H1 (cell line): ENCODE measurements around the gene ADORA1. TPM values are rescaled to one million over a fixed set of nuclear protein-coding genes. Genes with fewer than 3 reads are reported as not detected.

Experiments
- ASH2L ChIP-seq: fragments of 200-600, 300-600 bp; sonication (generic); IDR thresholded peaks from one replicate; pipeline ENCODE4 v1.7.1; 2017; ENCODE audit warnings: low read length
- CREB1 ChIP-seq: IDR thresholded peaks from 2 replicates; pipeline ENCODE4 v1.6.1; 2012; ENCODE audit warnings: inconsistent platforms
- HDAC6 ChIP-seq: IDR thresholded peaks from one replicate; pipeline ENCODE4 v1.7.1; 2012; ENCODE audit warnings: low read depth, mild to moderate bottlenecking, inconsistent platforms, low read length, moderate library complexity
- SP1 ChIP-seq: IDR thresholded peaks from 2 replicates; pipeline ENCODE4 v1.6.1; 2011; ENCODE audit warnings: low read depth, low read length
- polyA plus RNA-seq, 7 experiments: library from polyadenylated mRNA; depleted of rRNA in 3 of 7; stranded (reverse) in 5 of 7; unstranded in 2 of 7; fragments of >200 nt in 5 of 7; fragments of 200-250 nt in 2 of 7; gene quantifications; 1 replicate in 5 of 7; 2 replicates in 1 of 7; 4 replicates in 1 of 7; pipeline versions ENCODE4 v1.2.1 to v1.2.3, GENCODE V29; 2011 to 2013; ENCODE audit warnings: missing spikeins in 2 of 7, mixed read lengths in 2 of 7
- total RNA-seq: library from RNA; stranded (reverse); fragmentation: NEBNext Ultra II Directional; extraction: Animal tissue kit (Norgen Biotek cat#: 25700); gene quantifications from 2 replicates; pipeline ENCODE4 v1.2.1, GENCODE V29; 2021

The ADORA1 gene
- total and polyA plus RNA-seq, 2 of the 8 experiments (the other 6 are each of a cell fraction or from before 2014, with no cell fraction given) = 3.3 to 6.7 TPM

DNA sequence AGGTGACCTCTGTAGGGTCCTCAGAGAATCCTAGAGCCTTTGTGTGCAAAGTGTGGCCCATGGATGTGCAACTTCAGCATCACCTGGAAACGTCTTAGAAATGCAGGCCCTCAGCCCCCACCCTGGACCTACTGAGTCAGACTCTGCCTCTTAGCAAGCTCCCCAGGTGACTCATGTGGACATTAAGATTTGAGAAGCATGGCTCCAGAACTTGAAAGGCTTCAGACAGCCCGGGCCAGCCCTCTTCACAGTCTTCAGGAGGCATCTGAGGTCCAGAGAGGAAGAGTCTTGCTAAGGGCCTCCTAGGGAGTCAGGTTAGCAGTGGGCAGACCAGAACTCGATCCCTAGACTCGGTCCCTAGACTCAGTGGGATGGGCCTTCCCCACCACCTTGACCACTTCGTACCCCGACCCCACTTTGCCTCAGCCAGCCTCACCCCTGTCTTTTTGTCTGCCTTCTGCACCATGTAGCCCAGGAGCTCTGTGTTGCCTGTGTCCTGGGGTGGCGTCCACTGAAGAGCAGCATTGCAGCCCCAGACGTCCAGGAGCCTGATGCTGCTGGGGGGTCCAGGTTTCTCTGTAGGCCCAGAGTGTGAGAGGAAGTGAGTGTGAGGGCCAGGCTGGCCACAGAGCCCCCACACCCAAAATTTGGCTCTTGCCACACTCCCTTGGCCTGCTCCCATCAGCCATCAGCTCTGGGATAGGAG, 43.3 kb downstream of the ADORA1 start (continued):
- no peak for TF ChIP-seq HDAC6
- TF ChIP-seq ASH2L = no peak
- TF ChIP-seq CREB1 = no peak
- no peak for TF ChIP-seq SP1
